Measurements from ENCODE around the gene OR7G1. TPM values are rescaled to one million over a fixed set of nuclear protein-coding genes. Genes with fewer than 3 reads are reported as not detected.

OR7G1 gene
- polyA plus RNA-seq, 2 of the 4 experiments (the other 2 are of a cell fraction): not detected

- ChIA-PET CTCF (no interaction called here), POLR2A (no interaction called here)
- WGBS (ENCODE audit: missing lambda C conversion rate): 92% methylated on average over 11 of the region's 12 CpGs
- Histone ChIP-seq H3K27ac (no peak overlapping the region), H3K4me1 (no peaks in the 10 kb centered on the region), H3K4me2 (no peak overlapping the region), H3K4me3 (no peak overlapping the region), H3K9me3 (peaks cover 93% of the 10 kb centered on the region)
- DNase-seq (ENCODE audit: low read depth in 1 of 2, low spot score in 1 of 2) (no peak), FAIRE-seq (no peak), ATAC-seq (no peak)
- TF ChIP-seq SREBF2 (IDR thresholded peaks at IDR 0.05) (no peak), ZC3H11A (IDR thresholded peaks at IDR 0.05) (no peak), JUNB (IDR thresholded peaks at IDR 0.05) (no peak), PBX3 (IDR thresholded peaks at IDR 0.05) (no peak), JUN (IDR thresholded peaks at IDR 0.05) (no peak), FOSB (CRISPR knock-in tag; IDR thresholded peaks at IDR 0.05) (no peak), NFE2L2 (conservative IDR thresholded peaks at IDR 0.05; ENCODE audit: low read length) (no peak), RCOR1 (IDR thresholded peaks at IDR 0.05; ENCODE audit: low read depth, low read length) (no peak), RFX5 (IDR thresholded peaks at IDR 0.05) (no peak), REST (IDR thresholded peaks at IDR 0.05) (no peak), SMC3 (IDR thresholded peaks at IDR 0.05) (no peak), HDAC2 (IDR thresholded peaks at IDR 0.05) (no peak), POLR2A (IDR thresholded peaks at IDR 0.05; ENCODE audit: low read length) (no peak), TP53 (CRISPR knock-in tag; IDR thresholded peaks at IDR 0.05) (no peak), KDM1A (IDR thresholded peaks at IDR 0.05; ENCODE audit: low read depth) (no peak), NPAS2 (CRISPR knock-in tag; IDR thresholded peaks at IDR 0.05; ENCODE audit: borderline replicate concordance) (no peak), FOXS1 (CRISPR knock-in tag; IDR thresholded peaks at IDR 0.05) (no peak), CEBPB (IDR thresholded peaks at IDR 0.05) (no peak), GATA3 (IDR thresholded peaks at IDR 0.05; ENCODE audit: borderline replicate concordance) (no peak), E2F6 (IDR thresholded peaks at IDR 0.05; ENCODE audit: borderline replicate concordance, low read depth) (no peak)
Observed at GRCh38 chr19:9161427-9161826, 45.9 kb upstream of the OR7G1 start.

- H3K4me1 ChIP-seq: no peaks in the 10 kb centered on the region
- no peak overlapping the region for H3K4me3 ChIP-seq
- ATAC-seq: no peak
- ChIA-PET POLR2A (no interaction called here), CTCF (no interaction called here)
- no peak overlapping the region for H3K4me2 ChIP-seq
- 92% methylated on average over 13 of the region's 13 CpGs for WGBS (ENCODE audit: missing lambda C conversion rate)
- FAIRE-seq: no peak
- DNase-seq (ENCODE audit: low read depth in 1 of 2, low spot score in 1 of 2): no peak
- peak; percentile 66 for TF ChIP-seq MAFK (IDR thresholded peaks at IDR 0.05; ENCODE audit: partially characterized antibody)
- TF ChIP-seq USF2 (IDR thresholded peaks at IDR 0.05): no peak
- H3K9me3 ChIP-seq: peaks cover 96% of the 10 kb centered on the region
- H3K27ac ChIP-seq: no peak overlapping the region
Observed at GRCh38 chr19:9159891-9160290, 44.3 kb upstream of the OR7G1 start.

All from A549 (cell line).